GM23248 (cell line): ENCODE results near the gene TTC23.

Experiments used
- EZH2 ChIP-seq: fragments of 200-600 bp; sonication (generic); IDR thresholded peaks from 2 replicates; pipeline ENCODE4 v1.6.1; 2018; ENCODE audit warnings: antibody characterized with exemption, mild to moderate bottlenecking; ENCODE audit not compliant: insufficient read depth, poor library complexity, severe bottlenecking
- EZH2phosphoT487 ChIP-seq: fragments of 200-600 bp; sonication (generic); IDR thresholded peaks from 2 replicates; pipeline ENCODE4 v1.6.1; 2018; ENCODE audit warnings: antibody characterized with exemption, moderate library complexity, mild to moderate bottlenecking, low read depth; ENCODE audit not compliant: insufficient read depth

- TF ChIP-seq EZH2 (no peak), EZH2phosphoT487 (no peak)
These were observed 5.1 kb downstream of the TTC23 start for GRCh38 chr15:99244306-99244705.
